HUDEP-2 (cell line): ENCODE results near the gene WDR59.
A peak's percentile ranks its signal among the peaks of the same experiment; 100 is the strongest.
"Not testable (repeated sequence)": the region's sequence is repeated elsewhere in the genome, so short reads cannot be mapped to it uniquely, and the experiment has no call there.

Source experiments
- DNase-seq, 76 experiments: peaks; one replicate each; lab custom pipeline; 2025; ENCODE audit not compliant: unreplicated experiment in 76 of 76; lab: John Stamatoyannopoulos, UW

The WDR59 gene

GRCh38 chr16:75013123-75013522, 28.2 kb upstream of the WDR59 start:
- DNase-seq = not testable (repeated sequence)

GRCh38 chr16:75012380-75013081, 27.6 kb upstream of the WDR59 start:
- no peak for DNase-seq

- DNase-seq = peak in 28 of 76 experiments; percentile 6 to 60 (median 26)
Observed at GRCh38 chr16:75011634-75012307, 26.8 kb upstream of the WDR59 start.

- no peak for DNase-seq
Observed at GRCh38 chr16:75010427-75010826, 25.5 kb upstream of the WDR59 start.

GRCh38 chr16:75007443-75007842, 22.5 kb upstream of the WDR59 start:
- no peak for DNase-seq

- no peak for DNase-seq
Observed at GRCh38 chr16:75005697-75006096, 20.8 kb upstream of the WDR59 start.

- no peak for DNase-seq
Observed at GRCh38 chr16:75004460-75004859, 19.5 kb upstream of the WDR59 start.

GRCh38 chr16:75003931-75004330, 19.0 kb upstream of the WDR59 start:
- DNase-seq = no peak

- peak in 16 of 76 experiments; percentile 9 to 42 (median 24) for DNase-seq
Observed at GRCh38 chr16:75002474-75002873, 17.6 kb upstream of the WDR59 start.

- peak in 18 of 76 experiments; percentile 15 to 57 (median 26) for DNase-seq
Observed at GRCh38 chr16:75000481-75001081, 15.7 kb upstream of the WDR59 start.

GRCh38 chr16:74999609-75000480, 14.9 kb upstream of the WDR59 start:
- DNase-seq = peak in 18 of 76 experiments; percentile 7 to 57 (median 24)

- DNase-seq = peak in 5 of 76 experiments; percentile 6 to 43 (median 30)
Observed at GRCh38 chr16:74999219-74999608, 14.3 kb upstream of the WDR59 start.

GRCh38 chr16:74998481-74999218, 13.7 kb upstream of the WDR59 start, which contains the start of gene ZNRF1:
Gene ZNRF1, plus strand, starts transcription at chr16:74999024. Its CDS starts 648 bp downstream, at chr16:74999672.
- DNase-seq = peak in 73 of 76 experiments; percentile 43 to 93 (median 79)

GRCh38 chr16:74997042-74997491, 12.1 kb upstream of the WDR59 start:
- no peak for DNase-seq

- no peak for DNase-seq
Observed at GRCh38 chr16:74995986-74996385, 11.1 kb upstream of the WDR59 start.

- DNase-seq = peak in 62 of 76 experiments; percentile 12 to 79 (median 49)
Observed at GRCh38 chr16:74991593-74992403, 6.9 kb upstream of the WDR59 start.

- DNase-seq = no peak
Observed at GRCh38 chr16:74991268-74991592, 6.3 kb upstream of the WDR59 start.

- DNase-seq = no peak
Observed at GRCh38 chr16:74990832-74991231, 5.9 kb upstream of the WDR59 start.

GRCh38 chr16:74989864-74990263, 4.9 kb upstream of the WDR59 start:
- DNase-seq = not testable (repeated sequence)
